HepG2 (cell line): ENCODE data around the gene PGPEP1. TPM values are rescaled to one million over a fixed set of nuclear protein-coding genes. Genes with fewer than 3 reads are reported as not detected.

Source experiments
- BRCA1 ChIP-seq: sonication (generic); formaldehyde crosslinking; IDR thresholded peaks from 2 replicates; pipeline ENCODE4 v1.4.0; 2020; ENCODE audit warnings: missing genetic modification reagents
- ETS1 ChIP-seq: sonication (generic); formaldehyde crosslinking; IDR thresholded peaks from 2 replicates; pipeline ENCODE4 v1.4.0; 2020; ENCODE audit warnings: missing genetic modification reagents
- NFIB ChIP-seq: sonication (generic); formaldehyde crosslinking; IDR thresholded peaks from 2 replicates; pipeline ENCODE4 v1.9.0; 2021; ENCODE audit warnings: missing genetic modification reagents, mild to moderate bottlenecking, borderline replicate concordance
- NFIC ChIP-seq: IDR thresholded peaks from 2 replicates; pipeline ENCODE4 v1.6.1; 2012; ENCODE audit warnings: mild to moderate bottlenecking, low read length, inconsistent platforms
- SAFB2 ChIP-seq: sonication (generic); formaldehyde crosslinking; IDR thresholded peaks from 2 replicates; pipeline ENCODE4 v1.5.1; 2020; ENCODE audit warnings: missing genetic modification reagents, low read depth, mild to moderate bottlenecking, borderline replicate concordance
- SKI ChIP-seq: fragments of 450-650 bp; IDR thresholded peaks from one replicate; pipeline ENCODE4 v1.6.1; 2018; ENCODE audit warnings: mild to moderate bottlenecking; ENCODE audit not compliant: partially characterized antibody
- SP2 ChIP-seq: sonication (generic); formaldehyde crosslinking; IDR thresholded peaks from 2 replicates; pipeline ENCODE4 v1.5.1; 2020; ENCODE audit warnings: mild to moderate bottlenecking, missing genetic modification reagents
- SRSF4 ChIP-seq: fragments of 200-400 bp; formaldehyde crosslinking; IDR thresholded peaks from one replicate; pipeline ENCODE4 v1.6.1; 2018; ENCODE audit warnings: mild to moderate bottlenecking, low read depth, low read length, moderate library complexity; ENCODE audit not compliant: poor library complexity, severe bottlenecking
- U2AF2 ChIP-seq: fragments of 200-400 bp; formaldehyde crosslinking; IDR thresholded peaks from 2 replicates; pipeline ENCODE4 v1.6.1; 2017; ENCODE audit warnings: low read depth, mild to moderate bottlenecking, low read length
- ZBTB46 ChIP-seq: sonication (generic); formaldehyde crosslinking; IDR thresholded peaks from 2 replicates; pipeline ENCODE4 v1.4.0; 2020; ENCODE audit warnings: mild to moderate bottlenecking, missing genetic modification reagents, borderline replicate concordance
- ZIK1 ChIP-seq: sonication (generic); formaldehyde crosslinking; IDR thresholded peaks from 2 replicates; pipeline ENCODE4 v1.5.0; 2020; ENCODE audit warnings: mild to moderate bottlenecking, low read depth, missing genetic modification reagents, borderline replicate concordance
- ZNF33A ChIP-seq: sonication (generic); formaldehyde crosslinking; IDR thresholded peaks from 2 replicates; pipeline ENCODE4 v1.5.1; 2020; ENCODE audit warnings: missing genetic modification reagents, mild to moderate bottlenecking, moderate library complexity, borderline replicate concordance
- ZNF367 ChIP-seq: sonication (generic); formaldehyde crosslinking; IDR thresholded peaks from 2 replicates; pipeline ENCODE4 v1.4.0; 2020; ENCODE audit warnings: missing genetic modification reagents, borderline replicate concordance
- ZNF382 ChIP-seq: sonication (generic); formaldehyde crosslinking; IDR thresholded peaks from 2 replicates; pipeline ENCODE4 v1.5.0; 2020; ENCODE audit warnings: missing genetic modification reagents, mild to moderate bottlenecking, borderline replicate concordance
- ZNF496 ChIP-seq: sonication (generic); formaldehyde crosslinking; IDR thresholded peaks from 2 replicates; pipeline ENCODE4 v1.8.1; 2023; ENCODE audit warnings: mild to moderate bottlenecking, moderate library complexity, missing genetic modification reagents; ENCODE audit not compliant: insufficient replicate concordance
- ZNF564 ChIP-seq: sonication (generic); formaldehyde crosslinking; IDR thresholded peaks from 2 replicates; pipeline ENCODE4 v1.8.1; 2023; ENCODE audit warnings: mild to moderate bottlenecking, missing genetic modification reagents
- ZNF879 ChIP-seq: sonication (generic); formaldehyde crosslinking; IDR thresholded peaks from 2 replicates; pipeline ENCODE4 v1.8.1; 2023; ENCODE audit warnings: missing genetic modification reagents
- polyA plus RNA-seq, 8 experiments: library from polyadenylated mRNA; depleted of rRNA in 3 of 8; stranded (reverse) in 7 of 8; unstranded in 1 of 8; fragments of >200 nt; fragmentation: Illumina TruSeq in 4 of 8; extraction: Trizol in 4 of 8; gene quantifications; 2 replicates each; pipeline versions ENCODE4 v1.2.1 to v1.2.3, GENCODE V29; 2011 to 2016; ENCODE audit warnings: low read depth in 4 of 8, missing spikeins in 1 of 8, mixed read lengths in 1 of 8; ENCODE audit not compliant: insufficient read depth in 1 of 8
- total RNA-seq, 5 experiments: library from RNA; depleted of rRNA; stranded (reverse); fragments of >200 nt; fragmentation: Illumina TruSeq; extraction: Trizol; gene quantifications; 2 replicates each; pipeline ENCODE4 v1.2.3, GENCODE V29; 2016; ENCODE audit warnings: low read depth in 1 of 5
- TF ChIP-seq, protein P1 (sequence below): sonication (generic); formaldehyde crosslinking; conservative IDR thresholded peaks from 2 replicates; pipeline ENCODE4 v1.4.0; 2020; ENCODE audit warnings: missing genetic modification reagents
- TF ChIP-seq, protein P2 (sequence below), 2 experiments: IDR thresholded peaks; 2 replicates each; pipeline ENCODE4 v1.6.1; 2011 to 2012; ENCODE audit warnings: low read length in 2 of 2, borderline replicate concordance in 1 of 2, low read depth in 1 of 2, mild to moderate bottlenecking in 1 of 2, moderate library complexity in 1 of 2
- TF ChIP-seq, protein P3 (sequence below): sonication (generic); formaldehyde crosslinking; IDR thresholded peaks from 2 replicates; pipeline ENCODE4 v1.4.0; 2020; ENCODE audit warnings: missing genetic modification reagents

Gene PGPEP1
- total and polyA plus RNA-seq, 2 of the 13 experiments (the other 11 are each of a cell fraction or from before 2014, with no cell fraction given), result 53.1 to 56.6 TPM

- TF ChIP-seq, protein P1, sequence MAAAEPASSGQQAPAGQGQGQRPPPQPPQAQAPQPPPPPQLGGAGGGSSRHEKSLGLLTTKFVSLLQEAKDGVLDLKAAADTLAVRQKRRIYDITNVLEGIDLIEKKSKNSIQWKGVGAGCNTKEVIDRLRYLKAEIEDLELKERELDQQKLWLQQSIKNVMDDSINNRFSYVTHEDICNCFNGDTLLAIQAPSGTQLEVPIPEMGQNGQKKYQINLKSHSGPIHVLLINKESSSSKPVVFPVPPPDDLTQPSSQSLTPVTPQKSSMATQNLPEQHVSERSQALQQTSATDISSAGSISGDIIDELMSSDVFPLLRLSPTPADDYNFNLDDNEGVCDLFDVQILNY (CRISPR knock-in tag), result no peak
- TF ChIP-seq ZBTB46 (CRISPR knock-in tag) (no peak), ZIK1 (0 out of 2 replicates have a peak, but pooled peaks have one; percentile 45), ZNF367 (no peak), ZNF564 (no peak), NFIC (no peak), ZNF33A (CRISPR knock-in tag) (no peak), SAFB2 (CRISPR knock-in tag) (no peak), ETS1 (CRISPR knock-in tag) (no peak), SP2 (CRISPR knock-in tag) (no peak), ZNF382 (CRISPR knock-in tag) (no peak), U2AF2 (no peak), SRSF4 (no peak), SKI (peak; percentile 71), ZNF879 (no peak), NFIB (CRISPR knock-in tag) (no peak), ZNF496 (CRISPR knock-in tag) (no peak), BRCA1 (CRISPR knock-in tag) (no peak)
- TF ChIP-seq, protein P2, sequence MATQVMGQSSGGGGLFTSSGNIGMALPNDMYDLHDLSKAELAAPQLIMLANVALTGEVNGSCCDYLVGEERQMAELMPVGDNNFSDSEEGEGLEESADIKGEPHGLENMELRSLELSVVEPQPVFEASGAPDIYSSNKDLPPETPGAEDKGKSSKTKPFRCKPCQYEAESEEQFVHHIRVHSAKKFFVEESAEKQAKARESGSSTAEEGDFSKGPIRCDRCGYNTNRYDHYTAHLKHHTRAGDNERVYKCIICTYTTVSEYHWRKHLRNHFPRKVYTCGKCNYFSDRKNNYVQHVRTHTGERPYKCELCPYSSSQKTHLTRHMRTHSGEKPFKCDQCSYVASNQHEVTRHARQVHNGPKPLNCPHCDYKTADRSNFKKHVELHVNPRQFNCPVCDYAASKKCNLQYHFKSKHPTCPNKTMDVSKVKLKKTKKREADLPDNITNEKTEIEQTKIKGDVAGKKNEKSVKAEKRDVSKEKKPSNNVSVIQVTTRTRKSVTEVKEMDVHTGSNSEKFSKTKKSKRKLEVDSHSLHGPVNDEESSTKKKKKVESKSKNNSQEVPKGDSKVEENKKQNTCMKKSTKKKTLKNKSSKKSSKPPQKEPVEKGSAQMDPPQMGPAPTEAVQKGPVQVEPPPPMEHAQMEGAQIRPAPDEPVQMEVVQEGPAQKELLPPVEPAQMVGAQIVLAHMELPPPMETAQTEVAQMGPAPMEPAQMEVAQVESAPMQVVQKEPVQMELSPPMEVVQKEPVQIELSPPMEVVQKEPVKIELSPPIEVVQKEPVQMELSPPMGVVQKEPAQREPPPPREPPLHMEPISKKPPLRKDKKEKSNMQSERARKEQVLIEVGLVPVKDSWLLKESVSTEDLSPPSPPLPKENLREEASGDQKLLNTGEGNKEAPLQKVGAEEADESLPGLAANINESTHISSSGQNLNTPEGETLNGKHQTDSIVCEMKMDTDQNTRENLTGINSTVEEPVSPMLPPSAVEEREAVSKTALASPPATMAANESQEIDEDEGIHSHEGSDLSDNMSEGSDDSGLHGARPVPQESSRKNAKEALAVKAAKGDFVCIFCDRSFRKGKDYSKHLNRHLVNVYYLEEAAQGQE (IDR thresholded peaks at IDR 0.05; ENCODE audit: borderline replicate concordance in 1 of 2, low read depth in 1 of 2, low read length in 2 of 2), result no peak
- TF ChIP-seq, protein P3, sequence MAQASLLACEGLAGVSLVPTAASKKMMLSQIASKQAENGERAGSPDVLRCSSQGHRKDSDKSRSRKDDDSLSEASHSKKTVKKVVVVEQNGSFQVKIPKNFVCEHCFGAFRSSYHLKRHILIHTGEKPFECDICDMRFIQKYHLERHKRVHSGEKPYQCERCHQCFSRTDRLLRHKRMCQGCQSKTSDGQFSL (CRISPR knock-in tag), result peak; percentile 51; the same call in 1 of the 2 replicates
These were observed 48.6 kb upstream of the PGPEP1 start (continued) for GRCh38 chr19:18291590-18292461.
